NCI-H69 (cell line): Measurements from ENCODE around the gene TRIM14.
"Not testable (repeated sequence)": the region's sequence is repeated elsewhere in the genome, so short reads cannot be mapped to it uniquely, and the experiment has no call there.

Experiments
- DNase-seq: peaks from one replicate; lab custom pipeline; 2025; lab: John Stamatoyannopoulos, UW

Gene TRIM14

GRCh38 chr9:98142182-98142907 is 23.3 kb upstream of the TRIM14 start:
- DNase-seq, result peak; percentile 84

- no peak for DNase-seq
Observed at GRCh38 chr9:98140503-98140902, 21.5 kb upstream of the TRIM14 start.

- no peak for DNase-seq
Observed at GRCh38 chr9:98136489-98136888, 17.5 kb upstream of the TRIM14 start.

GRCh38 chr9:98135938-98136337 is 16.9 kb upstream of the TRIM14 start:
- no peak for DNase-seq

DNA sequence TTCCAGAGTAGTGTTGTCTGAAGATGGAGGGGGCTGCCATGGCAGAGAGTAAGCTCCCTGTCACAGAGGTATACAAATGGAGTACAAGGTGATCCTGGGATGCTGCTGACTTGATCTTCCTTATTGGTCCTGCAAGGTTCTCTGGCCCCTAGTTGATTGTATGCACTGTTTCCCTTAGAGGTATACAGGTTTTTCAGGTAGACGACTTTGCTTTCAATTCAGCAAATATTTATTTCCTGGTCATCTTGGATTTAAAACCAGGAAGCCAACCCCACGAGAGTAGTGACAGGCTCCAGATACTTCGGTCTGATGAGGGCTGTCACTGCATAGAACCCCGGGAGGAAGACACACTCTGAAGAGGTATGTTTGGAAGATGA is 16.5 kb upstream of the TRIM14 start:
- DNase-seq, result no peak

DNA sequence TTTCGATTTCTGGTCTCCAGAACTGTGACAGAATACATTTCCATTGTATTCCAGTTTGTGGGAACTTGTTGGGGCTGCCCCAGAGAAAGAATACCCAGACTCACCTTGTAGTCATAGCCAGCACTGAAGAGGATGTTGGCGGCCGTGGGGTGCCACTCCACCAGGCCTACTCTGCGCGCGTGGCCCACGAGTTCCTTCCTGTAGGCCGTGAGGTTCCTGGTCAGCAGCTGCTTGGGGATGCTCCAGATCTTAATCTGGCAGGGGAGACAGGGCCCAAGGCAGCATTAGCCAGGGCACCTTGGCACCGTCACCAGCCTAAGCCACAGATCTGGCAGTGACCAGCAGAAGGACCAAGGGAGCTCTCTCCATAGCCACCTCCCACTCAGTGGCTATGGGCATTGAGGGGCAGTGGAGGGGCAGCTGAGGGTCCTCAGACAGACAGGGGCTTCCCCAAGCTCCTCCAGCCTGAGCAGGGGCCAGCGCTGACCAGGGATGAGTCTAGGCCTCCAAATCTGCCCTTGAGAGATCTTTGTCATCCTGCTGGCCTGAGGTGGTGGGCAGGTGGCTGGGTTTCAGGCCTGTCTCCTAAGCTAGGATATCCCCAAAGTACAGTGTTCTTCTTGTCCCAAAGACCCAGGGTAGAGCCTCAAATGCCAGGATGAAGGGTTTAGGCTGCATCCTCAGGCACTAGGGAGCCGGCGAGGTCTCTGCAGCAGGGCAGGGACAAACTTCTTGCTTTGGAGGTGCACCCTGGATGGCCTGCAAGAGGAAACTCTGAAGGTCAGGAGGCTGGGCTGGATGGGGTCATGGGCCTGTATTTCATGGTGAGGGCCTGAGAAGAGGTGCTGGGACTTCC is 15.9 kb upstream of the TRIM14 start:
- DNase-seq, result no peak

- peak; percentile 99 for DNase-seq
Observed at GRCh38 chr9:98132806-98133631, 14.0 kb upstream of the TRIM14 start.

GRCh38 chr9:98132158-98132557 is 13.1 kb upstream of the TRIM14 start:
- DNase-seq, result no peak

GRCh38 chr9:98130576-98131228 is 11.7 kb upstream of the TRIM14 start:
- no peak for DNase-seq

DNA sequence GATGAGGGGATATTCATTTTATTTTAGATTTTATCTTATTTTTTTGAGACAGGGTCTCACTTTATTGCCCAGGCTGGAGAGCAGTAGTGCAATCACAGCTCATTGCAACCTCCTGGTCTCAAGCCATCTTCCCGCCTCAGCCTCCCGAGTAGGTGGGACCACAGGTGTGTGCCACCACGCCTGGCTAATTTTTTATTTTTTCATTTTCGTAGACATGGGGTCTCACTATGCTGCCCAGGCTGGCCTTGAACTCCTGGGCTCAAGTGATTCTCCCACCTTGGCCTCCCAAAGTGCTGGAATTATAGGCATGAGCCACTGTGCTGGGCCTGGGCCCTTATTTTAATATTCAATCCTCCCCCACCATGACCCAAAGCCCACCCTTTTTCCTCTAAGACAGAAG is 11.0 kb upstream of the TRIM14 start:
- not testable (repeated sequence) for DNase-seq

GRCh38 chr9:98129451-98129881 is 10.4 kb upstream of the TRIM14 start:
- no peak for DNase-seq

GRCh38 chr9:98128316-98128715 is 9.3 kb upstream of the TRIM14 start:
- no peak for DNase-seq

DNA sequence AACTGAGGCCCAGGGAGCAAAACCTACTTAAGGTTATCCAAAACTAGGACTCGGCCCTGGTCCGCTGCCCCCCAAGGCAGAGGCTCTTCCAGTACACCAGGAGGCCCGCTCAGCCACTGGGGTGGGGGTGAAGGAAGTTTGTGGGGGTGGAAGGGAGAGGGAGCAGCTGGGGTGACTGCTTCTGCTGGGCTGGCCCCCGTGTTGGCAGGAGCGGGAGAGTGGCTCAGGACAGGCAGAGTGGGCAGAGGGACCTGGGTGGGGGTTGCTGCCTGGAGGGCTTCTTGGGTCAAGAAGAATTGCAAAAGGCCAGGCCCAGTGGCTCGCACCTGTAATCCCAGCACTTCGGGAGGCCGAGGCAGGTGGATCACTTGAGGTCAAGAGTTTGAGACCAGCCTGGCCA is 8.2 kb upstream of the TRIM14 start:
- DNase-seq, result no peak

- DNase-seq, result no peak
Observed at GRCh38 chr9:98124637-98125426, 5.8 kb upstream of the TRIM14 start.

DNA sequence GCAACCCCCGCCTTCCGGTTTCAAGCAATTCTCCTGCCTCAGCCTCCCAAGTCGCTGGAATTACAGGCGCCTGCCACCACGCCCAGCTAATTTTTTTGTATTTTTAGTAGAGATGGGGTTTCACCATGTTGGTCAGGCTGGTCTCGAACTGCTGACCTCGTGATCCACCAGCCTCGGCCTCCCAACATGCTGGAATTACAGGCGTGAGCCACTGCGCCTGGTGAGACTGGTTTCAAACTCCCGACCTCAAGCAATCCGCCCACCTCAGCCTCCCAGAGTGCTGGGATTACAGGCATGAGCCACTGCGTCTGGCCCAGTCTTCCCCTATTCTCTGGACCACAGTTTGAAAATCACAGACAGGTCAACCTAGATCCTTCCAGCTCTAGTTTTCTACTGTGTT is 5.1 kb upstream of the TRIM14 start:
- DNase-seq, result not testable (repeated sequence)

GRCh38 chr9:98121058-98121457 is 2.0 kb upstream of the TRIM14 start:
- peak; percentile 83 for DNase-seq

DNA sequence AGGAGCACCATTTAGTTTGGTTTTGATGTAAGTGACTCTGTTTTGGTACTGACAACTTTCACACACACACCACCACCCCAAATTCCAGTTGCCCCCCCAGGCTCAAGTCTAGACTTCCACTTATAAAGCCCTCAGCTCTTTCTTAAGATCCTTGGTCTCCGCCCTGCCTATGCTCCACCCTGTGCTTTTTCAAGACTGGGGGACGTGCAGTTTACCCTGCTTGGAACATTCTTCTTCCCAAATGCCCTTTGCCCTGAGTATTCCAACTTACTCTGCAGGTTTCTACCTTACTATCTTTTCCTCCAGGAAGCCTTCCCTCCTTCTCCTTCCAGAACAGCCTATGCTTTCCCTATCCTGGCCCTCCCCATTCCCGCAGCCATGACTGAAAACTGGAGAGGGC is 1.5 kb upstream of the TRIM14 start:
- peak; percentile 29 for DNase-seq

GRCh38 chr9:98117984-98118639 is 910 bp downstream of the TRIM14 start:
- DNase-seq, result peak; percentile 66

DNA sequence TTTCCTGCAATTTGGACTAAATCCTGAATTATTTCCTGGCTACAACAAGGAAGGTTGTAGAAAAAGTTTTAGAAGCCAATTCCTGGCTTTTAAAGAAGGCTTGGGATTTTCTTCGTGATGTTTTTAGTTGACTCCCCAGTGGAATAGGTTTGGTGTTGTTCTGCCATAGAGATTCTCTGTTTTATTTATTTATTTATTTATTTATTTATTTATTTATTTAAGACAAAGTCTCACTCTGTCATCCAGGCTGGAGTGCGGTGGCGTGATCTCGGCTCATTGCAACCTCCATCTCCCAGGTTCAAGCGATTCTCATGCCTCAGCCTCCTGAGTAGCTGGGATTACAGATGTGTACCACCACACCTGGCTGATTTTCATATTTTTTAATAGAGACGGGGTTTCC is 1.9 kb downstream of the TRIM14 start:
- not testable (repeated sequence) for DNase-seq

GRCh38 chr9:98109052-98109451 is 10.0 kb downstream of the TRIM14 start:
- DNase-seq, result no peak
